AG04450 (cell line): ENCODE data around the gene GPI. TPM values are rescaled to one million over a fixed set of nuclear protein-coding genes. Genes with fewer than 3 reads are reported as not detected.

Experiments
- CTCF ChIA-PET: fragments of 300-600, 350-600 bp; formaldehyde crosslinking; extraction: SDS; loops from one replicate; lab custom pipeline; 2022; ENCODE audit warnings: antibody characterized with exemption, inconsistent platforms; lab: Charles Lee
- POLR2A ChIA-PET: fragments of 350-600 bp; formaldehyde crosslinking; extraction: SDS; loops from one replicate; lab custom pipeline; 2021; ENCODE audit warnings: antibody characterized with exemption, inconsistent platforms; lab: Yijun Ruan, JAX
- DNase-seq: peaks from one replicate; pipeline ENCODE4 v3.0.0-alpha.2; 2011; ENCODE audit warnings: low read depth, low spot score
- H3K27ac ChIP-seq: one replicate; pipeline ENCODE4 v1.5.1; 2012; ENCODE audit warnings: low read depth, low read length, control low read depth
- H3K27me3 ChIP-seq: one replicate; pipeline ENCODE4 v1.6.0; 2012; ENCODE audit warnings: low read length; ENCODE audit not compliant: control insufficient read depth, insufficient read depth
- H3K4me3 ChIP-seq: 2 replicates; pipeline ENCODE4 v1.5.1; 2011; ENCODE audit warnings: mild to moderate bottlenecking, low read depth, low read length, control low read depth
- H3K9me3 ChIP-seq: 2 replicates; pipeline ENCODE4 v1.5.1; 2012; ENCODE audit warnings: low read length; ENCODE audit not compliant: control insufficient read depth, insufficient read depth
- polyA minus RNA-seq: library from RNA; depleted of rRNA, polyadenylated mRNA; stranded (reverse); fragments of >200 nt; gene quantifications from 2 replicates; pipeline ENCODE4 v1.2.3, GENCODE V29; 2011; rRNA and poly(A)+ RNA removed
- polyA plus RNA-seq: library from polyadenylated mRNA; depleted of rRNA; stranded (reverse); fragments of >200 nt; gene quantifications from 2 replicates; pipeline ENCODE4 v1.2.3, GENCODE V29; 2011; rRNA removed
- TF ChIP-seq, protein P1 (sequence below): IDR thresholded peaks from 2 replicates; pipeline ENCODE4 v1.5.1; 2011; ENCODE audit warnings: low read depth, low read length, control low read depth, inconsistent platforms

Gene GPI
- polyA plus RNA-seq = 140 and 141 TPM in 2 replicates
- 252 and 311 TPM in 2 replicates for polyA minus RNA-seq

DNA sequence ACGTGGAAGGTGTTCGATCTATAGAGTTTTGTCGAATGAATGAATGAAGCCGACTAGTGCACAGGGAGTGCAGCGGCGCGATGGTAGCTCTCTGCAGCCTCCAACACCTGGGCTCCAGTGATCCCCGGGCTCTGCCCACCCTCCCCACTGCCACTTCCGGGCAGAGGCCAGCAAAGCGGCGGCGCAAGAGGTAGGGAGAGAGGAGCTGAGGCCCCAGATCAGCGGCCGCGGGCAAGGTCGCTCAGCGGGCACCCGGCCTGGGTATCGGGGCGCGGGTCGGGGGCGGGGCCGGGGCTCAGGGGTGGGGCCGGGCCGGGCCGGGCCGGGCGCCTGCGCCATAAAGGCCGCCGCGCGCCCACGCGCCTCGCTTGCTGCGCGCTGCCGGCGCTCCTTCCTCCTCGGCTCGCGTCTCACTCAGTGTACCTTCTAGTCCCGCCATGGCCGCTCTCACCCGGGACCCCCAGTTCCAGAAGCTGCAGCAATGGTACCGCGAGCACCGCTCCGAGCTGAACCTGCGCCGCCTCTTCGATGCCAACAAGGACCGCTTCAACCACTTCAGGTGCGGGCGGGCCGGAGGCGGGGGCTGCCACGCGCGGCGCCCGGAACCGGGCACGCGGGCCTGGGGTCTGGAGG is at the start of gene GPI:
TSS of gene GPI (plus strand) at position 367 of the 633 bp plus-strand sequence. CDS start at position 438, 71 bp downstream.
- CTCF ChIA-PET = interaction anchor here (1.5 kb wide), 1 partner anchor 19 kb away, joined by 3 read pairs; no protein-coding TSS in a partner anchor
- no peaks in the 10 kb centered on the region for H3K27me3 ChIP-seq
- no peak within 1 kb of the TSS for H3K27ac ChIP-seq
- peak within 1 kb of the TSS; percentile 80 for H3K4me3 ChIP-seq
- H3K9me3 ChIP-seq = no peaks in the 10 kb centered on the region
- no peak for DNase-seq
- POLR2A ChIA-PET = interaction anchor here (0.9 to 1.1 kb wide), 2 partner anchors 86 to 132 kb away, joined by 4 to 5 read pairs; no protein-coding TSS in a partner anchor
- TF ChIP-seq, protein P1, sequence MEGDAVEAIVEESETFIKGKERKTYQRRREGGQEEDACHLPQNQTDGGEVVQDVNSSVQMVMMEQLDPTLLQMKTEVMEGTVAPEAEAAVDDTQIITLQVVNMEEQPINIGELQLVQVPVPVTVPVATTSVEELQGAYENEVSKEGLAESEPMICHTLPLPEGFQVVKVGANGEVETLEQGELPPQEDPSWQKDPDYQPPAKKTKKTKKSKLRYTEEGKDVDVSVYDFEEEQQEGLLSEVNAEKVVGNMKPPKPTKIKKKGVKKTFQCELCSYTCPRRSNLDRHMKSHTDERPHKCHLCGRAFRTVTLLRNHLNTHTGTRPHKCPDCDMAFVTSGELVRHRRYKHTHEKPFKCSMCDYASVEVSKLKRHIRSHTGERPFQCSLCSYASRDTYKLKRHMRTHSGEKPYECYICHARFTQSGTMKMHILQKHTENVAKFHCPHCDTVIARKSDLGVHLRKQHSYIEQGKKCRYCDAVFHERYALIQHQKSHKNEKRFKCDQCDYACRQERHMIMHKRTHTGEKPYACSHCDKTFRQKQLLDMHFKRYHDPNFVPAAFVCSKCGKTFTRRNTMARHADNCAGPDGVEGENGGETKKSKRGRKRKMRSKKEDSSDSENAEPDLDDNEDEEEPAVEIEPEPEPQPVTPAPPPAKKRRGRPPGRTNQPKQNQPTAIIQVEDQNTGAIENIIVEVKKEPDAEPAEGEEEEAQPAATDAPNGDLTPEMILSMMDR = no peak

DNA sequence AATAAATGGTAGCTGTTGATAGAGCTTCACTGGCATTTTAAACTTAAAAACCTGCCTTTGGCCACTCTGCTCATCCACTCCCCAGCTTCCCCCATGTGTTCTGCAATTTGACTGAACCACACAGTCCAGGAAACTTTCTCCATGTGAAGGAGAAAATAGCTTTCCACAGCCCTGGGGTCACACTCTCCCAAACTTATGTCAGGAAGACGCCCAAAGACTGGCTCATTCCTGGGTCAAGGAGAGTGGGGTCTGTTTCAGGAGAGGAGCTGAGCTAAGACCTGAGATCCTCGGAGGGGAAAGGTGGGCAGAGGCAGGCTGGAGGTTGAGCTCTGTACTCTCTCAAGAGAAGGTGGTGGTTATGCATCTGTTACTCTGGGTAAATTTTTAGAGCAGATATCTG is 48.7 kb upstream of the GPI start:
- Histone ChIP-seq H3K9me3 (no peaks in the 10 kb centered on the region), H3K27me3 (no peaks in the 10 kb centered on the region), H3K27ac (no peak overlapping the region), H3K4me3 (no peak overlapping the region)
- POLR2A ChIA-PET = interaction anchor here (1.0 kb wide), 1 partner anchor 10 kb away, joined by 4 read pairs; no protein-coding TSS in a partner anchor
- TF ChIP-seq, protein P1 = no peak
- CTCF ChIA-PET = interaction anchor here (0.6 to 1.8 kb wide), 8 partner anchors 14 to 96 kb away, joined by 3 to 7 read pairs (median 4); no protein-coding TSS in a partner anchor
- DNase-seq = no peak

DNA sequence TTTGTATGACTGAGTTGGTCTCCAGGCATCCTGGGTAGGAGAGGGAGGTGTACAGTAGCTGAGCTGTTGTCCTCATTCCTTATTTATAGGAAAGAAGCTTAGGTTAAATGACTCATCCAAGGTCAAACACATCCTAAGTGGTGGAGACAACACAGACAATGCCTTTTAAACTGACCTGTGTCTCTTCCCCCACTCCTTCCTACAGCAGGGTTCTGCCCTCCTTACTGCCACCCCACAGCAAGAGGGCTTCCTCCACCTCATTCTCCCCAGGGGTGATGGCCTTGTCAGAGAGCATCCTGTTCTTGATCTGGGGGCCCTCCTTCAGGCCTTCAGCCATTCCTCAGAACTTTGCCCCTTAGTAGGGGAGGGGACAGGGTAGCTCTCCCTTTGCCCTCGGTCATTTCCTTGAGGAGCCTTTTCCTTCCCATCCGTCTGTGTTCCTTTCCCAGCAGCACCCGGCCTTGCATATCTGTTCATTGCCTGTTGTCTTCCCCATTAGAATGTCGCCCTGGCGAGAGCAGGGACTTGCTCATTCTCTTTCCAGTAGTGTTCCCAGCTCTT is 48.2 kb upstream of the GPI start:
- ChIA-PET CTCF (interaction anchor here (0.7 to 1.8 kb wide), 7 partner anchors 14 to 96 kb away, joined by 3 to 7 read pairs (median 4); no protein-coding TSS in a partner anchor), POLR2A (interaction anchor here (1.0 kb wide), 1 partner anchor 9 kb away, joined by 4 read pairs; no protein-coding TSS in a partner anchor)
- Histone ChIP-seq H3K9me3 (no peaks in the 10 kb centered on the region), H3K27me3 (no peaks in the 10 kb centered on the region), H3K4me3 (no peak overlapping the region), H3K27ac (peak overlapping the region; percentile 47)
- no peak for DNase-seq
- TF ChIP-seq, protein P1 = no peak

DNA sequence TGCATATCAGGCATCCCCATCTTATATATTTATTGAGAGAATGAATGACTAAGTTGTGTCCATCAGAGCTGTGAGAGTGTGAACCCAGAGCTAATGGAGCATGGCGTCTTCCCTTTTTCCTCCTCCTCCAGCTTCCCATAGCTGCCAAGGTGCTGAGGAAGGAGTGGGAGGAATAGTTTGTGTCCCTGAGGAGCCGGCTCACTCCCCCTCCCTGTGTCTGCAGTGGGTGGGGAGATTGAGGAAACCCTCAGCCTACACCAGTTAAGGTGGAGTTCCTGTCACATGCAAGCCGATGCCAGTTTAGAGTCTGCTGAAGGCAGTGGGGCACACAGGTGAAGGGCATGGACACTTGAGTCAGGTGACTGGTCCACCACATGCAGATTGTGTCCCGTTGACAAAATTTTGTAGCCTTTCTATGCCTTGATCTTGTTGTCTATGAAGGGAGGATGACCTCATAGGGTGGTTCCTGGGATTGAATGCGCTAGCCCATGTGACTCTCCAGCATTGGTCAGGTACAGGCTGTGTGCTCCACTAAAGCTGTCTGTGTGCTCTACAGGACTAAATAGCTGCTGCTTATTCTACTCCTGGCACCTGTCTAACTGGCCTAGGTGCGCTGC is 47.6 kb upstream of the GPI start:
- ChIA-PET POLR2A (no interaction called here), CTCF (interaction anchor here (1.6 kb wide), 1 partner anchor 41 kb away, joined by 4 read pairs; no protein-coding TSS in a partner anchor)
- no peaks in the 10 kb centered on the region for H3K9me3 ChIP-seq
- no peak overlapping the region for H3K4me3 ChIP-seq
- no peak overlapping the region for H3K27ac ChIP-seq
- no peak for DNase-seq
- H3K27me3 ChIP-seq = no peaks in the 10 kb centered on the region
- TF ChIP-seq, protein P1 = no peak
